HG03280 (cell line): ENCODE data around the gene MATCAP1.
A peak's percentile ranks its signal among the peaks of the same experiment; 100 is the strongest.

ENCODE experiments used
- ATAC-seq: cut with Tn5 transposase; IDR thresholded peaks from one replicate; pipeline ENCODE4 v1.9.1; 2021; ENCODE audit warnings: mild to moderate bottlenecking, moderate library complexity; ENCODE audit not compliant: unreplicated experiment

The MATCAP1 gene

DNA sequence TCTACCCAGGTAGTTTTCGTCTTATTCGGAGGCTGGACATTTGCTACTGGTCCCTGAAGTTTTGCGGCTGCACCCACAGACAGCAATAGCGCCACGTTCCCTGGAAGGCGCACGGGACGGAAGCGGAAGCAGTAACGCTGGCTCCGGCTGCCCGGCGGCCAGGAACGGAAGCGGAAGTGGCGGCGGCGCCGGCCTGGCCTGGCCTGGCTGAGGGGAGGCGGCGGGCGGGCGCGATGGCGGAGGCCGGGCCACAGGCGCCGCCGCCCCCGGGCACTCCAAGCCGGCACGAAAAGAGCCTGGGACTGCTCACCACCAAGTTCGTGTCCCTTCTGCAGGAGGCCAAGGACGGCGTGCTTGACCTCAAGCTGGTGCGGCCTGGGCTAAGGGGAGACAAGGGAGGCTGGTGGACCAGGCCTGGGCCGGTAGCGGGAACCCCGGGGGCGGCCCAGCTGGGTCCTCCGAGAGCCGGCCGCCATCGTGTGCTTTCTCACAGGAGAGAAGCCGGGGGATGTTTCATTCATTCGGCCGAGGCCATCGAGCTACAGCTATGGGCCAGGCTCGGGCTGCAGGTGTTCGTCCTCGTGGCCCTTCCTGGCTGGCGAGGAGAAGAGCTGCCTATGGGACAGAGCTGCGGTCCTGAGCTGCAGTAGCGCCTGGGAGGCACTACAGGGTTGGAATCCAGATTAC, 8.4 kb upstream of the MATCAP1 start, which contains the start of gene E2F4:
Gene E2F4 (plus strand): TSS at position 161 of the 687 bp plus-strand sequence. CDS start 73 bp downstream, at position 234.
- peak; percentile 94 for ATAC-seq

DNA sequence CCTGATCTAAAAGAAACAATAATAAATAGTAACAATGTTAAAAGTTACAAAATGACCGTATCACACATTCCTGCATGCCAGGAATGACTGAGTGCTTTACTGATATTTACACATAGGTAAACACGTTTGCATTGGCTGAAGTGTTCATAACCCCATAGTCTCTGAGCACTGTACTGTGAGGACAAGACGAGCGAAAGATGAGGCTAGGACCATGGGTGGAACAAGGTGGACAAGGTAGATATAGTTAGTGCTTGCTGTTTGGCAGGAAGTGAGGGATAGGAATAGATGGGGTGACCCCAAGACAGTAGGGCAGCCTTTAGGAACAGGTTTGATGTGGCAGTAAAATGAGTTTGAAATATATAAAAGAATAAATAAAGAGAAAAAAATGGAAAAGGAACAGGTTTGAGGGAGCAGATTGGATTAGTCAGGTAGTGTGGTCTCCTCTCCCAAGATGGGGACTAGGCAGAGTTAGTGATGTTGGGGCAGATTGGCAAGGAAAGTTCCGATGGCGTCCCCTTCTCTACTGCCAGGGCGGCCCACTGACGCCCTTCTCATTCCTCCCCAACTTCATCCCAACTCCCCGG, 7.7 kb upstream of the MATCAP1 start:
- ATAC-seq: no peak

DNA sequence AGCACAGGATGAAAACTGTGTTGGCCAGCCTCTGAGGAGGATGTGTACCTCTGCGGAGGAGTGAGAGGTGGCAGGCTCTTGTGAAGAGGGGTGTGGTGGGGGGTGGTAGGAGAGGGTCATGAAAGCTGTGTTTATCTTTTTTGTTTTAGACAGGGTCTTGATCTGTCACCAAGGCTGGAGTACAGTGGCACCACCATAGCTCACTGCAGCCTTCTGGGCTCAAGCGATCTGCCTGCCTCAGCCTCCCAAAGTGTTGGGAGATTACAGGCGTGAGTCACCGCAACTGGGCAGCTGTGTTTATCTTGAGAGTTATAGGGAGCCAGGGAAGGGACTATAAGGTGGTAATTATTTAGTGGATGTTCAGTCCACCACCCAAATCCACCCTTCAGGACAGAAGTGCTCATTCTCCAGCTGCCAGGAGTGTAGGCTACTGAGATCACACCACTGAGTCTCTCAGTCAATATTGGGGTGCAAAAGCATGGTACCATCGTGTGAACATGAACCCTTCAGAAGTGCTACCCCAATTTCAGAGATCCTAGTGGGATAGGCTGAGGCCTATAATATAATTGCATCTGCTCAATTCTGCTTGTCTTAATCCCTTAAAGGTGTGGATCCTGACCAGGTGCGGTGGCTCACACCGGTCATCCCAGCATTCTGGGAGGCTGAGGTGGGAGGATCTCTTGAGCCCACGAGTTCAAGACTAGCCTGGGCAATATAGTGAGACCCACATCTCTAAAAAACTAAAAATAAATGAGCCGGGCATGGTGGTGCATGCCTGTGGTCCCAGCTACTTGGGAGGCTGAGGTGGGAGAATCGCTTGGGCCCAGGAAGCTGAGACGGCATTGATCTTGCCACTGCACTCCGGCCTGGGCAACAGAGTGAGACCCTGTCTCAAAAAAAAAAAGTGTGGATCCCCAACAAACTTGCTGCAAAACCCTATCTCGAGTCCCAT, 7.0 kb upstream of the MATCAP1 start:
- no peak for ATAC-seq

DNA sequence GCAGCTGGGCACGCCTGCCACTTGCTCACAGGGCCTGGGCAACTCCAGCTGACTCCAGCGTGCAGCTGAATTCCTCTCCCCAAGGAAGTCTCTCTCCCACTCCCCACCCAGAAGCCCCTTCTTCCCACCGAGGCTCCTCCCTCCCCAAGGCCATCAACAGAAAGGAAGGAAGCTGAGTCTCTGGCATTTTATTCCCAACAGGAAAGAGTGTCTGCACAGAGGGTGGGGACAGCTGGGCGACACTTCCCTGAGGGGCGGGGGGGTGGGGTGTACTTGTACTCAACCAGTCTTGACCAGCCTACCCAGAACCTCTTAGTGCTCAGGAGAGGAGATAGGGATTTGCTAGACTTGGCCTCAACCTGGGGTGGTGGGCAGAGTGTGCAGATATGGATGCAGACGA, 6.3 kb upstream of the MATCAP1 start, which contains the start of gene EXOC3L1:
Gene EXOC3L1 (minus strand): TSS at position 96 of the 400 bp plus-strand sequence. CDS start 460 bp downstream, outside the sequence.
- ATAC-seq: no peak

DNA sequence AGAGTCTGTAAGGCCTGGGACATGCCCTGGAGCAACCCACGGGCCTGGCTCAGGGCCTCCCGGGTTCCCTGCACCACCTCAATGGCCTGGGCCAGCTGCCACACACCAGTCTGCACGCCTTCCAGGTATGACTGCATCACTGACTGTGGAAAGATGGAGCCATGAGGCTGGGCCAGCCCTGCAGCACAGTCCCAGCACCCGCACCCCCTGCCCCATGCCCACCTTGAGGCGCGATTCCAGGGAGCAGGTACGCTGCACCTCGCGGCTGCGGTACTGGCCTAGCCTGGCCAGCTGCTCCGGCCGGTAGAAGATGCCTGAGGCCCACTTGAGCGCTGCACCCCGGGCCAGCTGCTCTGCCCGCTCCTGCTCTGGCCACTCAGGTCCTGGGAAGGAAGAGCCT, 5.0 kb upstream of the MATCAP1 start:
- ATAC-seq: no peak

DNA sequence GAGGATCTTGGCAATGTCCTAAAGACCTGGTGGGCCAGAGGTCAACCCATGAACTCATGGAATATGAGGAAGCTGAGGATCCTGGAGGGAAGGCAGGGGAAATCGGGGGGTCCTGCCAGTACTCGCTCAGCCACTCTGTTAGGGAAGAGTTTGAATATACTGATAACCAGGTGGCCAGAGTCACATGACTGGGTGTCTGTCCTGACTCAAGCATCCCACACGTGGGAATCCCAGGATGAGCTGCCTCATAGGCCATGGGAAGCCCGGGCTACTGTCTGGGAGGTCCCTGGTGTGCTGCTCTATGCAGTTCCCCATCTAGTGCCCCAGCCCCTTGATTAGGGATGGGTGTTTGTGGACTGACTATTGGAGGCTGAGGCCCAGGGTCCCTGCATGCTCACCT, 4.6 kb upstream of the MATCAP1 start:
- no peak for ATAC-seq

DNA sequence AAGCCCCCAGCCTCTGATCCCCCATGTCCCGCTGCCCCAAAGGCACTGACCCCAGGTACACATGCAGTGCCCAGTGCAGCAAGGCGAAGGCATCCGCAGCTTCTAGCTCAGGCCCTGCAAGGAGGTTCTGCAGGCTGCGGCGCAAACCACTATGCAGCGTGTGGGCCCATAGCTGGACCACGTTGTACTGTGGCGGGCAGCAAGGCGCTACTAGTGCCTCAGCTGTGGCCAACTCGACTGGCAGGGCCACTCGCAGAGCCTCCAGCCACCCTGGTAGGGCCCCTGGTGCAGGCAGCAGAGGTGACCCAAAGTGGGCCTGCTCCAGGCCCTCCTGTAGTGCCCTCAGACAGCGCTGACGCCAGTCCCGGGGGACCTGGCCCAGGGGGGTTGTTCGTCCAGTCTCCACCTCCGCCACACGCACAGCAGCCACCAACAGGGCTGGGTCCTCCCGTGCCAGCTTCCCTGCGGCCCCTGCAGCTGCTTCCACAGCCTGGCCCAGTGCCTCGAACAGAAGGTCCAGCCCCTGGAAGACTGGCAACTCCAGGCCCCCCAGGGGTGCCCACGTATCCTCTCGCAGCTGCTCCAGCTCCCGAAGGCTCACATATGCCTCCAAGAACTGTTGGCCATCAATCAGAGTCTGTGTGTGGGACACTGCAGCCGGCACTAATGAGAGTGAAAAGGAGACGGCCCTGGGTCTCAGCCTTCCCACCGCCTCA, 3.6 kb upstream of the MATCAP1 start:
- ATAC-seq: no peak

DNA sequence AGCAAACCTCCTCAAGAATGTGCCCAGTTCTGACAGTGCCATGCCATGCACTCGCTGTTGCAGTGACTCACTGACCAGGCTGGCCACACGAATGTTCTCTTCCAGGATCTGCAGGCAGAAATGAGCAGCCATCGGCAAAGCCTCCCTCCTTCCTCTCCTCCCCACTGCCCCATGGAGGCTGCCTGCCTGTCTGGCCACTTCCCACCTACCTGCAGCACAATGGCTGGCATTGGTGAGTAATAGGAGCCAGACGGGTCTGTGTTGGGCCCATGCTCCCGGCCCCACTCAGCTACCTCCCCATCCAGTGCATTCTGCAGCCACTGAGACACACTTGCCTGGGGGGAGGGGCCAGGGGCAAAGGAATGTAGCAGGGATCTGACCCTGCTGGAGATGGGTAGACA, 2.8 kb upstream of the MATCAP1 start:
- no peak for ATAC-seq

DNA sequence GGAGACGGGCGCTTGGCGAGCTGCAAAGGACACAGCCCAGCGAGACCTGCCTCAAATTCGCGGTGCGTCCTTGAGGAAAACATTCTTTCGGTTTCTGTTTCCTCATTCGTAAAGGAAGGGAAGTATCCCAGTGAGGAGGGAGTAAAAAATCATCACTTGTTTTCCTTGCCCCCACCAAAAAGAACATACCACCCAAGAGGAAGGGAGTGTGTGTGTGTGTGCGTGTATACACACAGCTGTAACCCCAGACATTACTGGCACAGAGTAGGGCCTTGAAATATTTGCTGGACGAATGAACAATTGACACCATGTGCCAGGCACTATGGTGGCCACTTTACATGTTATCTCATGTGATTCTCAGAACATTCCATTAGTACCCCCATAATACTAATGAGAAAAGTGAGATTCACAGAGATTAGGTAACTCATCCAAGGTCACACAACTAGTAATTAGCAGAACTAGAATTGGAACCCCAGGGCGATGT, 1.9 kb upstream of the MATCAP1 start:
- ATAC-seq: no peak

DNA sequence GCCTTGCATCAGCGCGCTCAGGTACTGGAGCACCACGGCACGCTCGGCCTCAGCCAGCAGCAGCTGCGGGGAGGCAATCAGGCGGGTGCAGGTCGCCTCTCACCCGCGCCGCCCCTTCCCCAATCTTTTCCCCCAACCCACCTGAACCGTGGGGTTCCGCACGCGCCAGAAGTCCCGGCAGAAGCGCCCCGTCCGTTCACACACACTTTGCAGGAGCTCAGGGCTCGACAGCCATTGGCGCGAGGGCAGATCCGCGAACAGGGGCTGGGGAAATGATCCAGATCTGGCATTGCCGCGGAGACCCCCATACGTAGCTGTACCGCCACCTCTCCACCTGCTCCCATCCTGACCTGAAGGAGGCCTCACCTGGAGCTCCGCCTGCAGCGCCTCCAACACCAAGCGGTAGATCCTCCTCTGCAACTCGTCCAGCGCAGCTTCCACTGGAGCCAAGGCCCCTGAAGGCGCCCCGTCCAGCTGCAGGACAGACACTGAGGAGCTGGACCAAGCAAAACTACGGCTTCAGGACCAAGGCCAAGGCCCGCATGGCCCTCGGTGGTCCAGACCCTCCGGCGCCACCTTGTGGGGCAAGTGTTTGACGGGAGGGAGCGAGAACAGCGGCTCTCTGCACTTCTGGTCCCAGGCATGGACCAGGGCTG, 1.4 kb upstream of the MATCAP1 start:
- no peak for ATAC-seq

DNA sequence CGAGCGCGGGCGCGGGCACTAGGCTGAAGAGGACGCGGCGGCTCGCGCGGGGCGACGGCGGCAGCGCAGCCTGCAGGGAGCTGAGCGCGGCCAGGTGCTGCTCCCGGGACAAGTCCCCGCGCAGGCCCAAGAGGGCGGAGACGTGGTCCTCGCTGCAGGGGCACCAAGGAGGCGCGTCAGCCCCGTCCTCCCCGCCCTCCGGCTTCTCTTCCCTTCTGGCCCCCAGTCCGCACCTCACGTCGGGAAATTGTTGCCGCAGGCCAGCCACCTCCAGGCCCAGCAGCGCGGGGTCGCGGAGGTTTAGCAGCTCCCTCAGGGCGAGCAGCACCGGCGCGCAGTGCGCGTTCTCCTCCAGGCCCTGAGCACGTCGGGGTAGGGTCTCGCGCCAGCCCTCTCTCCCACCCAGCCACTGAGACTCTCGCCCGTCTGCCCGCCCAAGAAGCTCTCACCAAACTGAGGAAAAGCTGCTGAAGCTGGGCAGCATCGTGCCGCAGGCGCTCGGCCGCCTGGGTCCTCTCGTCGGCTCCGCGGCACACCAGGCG, 761 bp upstream of the MATCAP1 start:
- peak; percentile 2 for ATAC-seq

DNA sequence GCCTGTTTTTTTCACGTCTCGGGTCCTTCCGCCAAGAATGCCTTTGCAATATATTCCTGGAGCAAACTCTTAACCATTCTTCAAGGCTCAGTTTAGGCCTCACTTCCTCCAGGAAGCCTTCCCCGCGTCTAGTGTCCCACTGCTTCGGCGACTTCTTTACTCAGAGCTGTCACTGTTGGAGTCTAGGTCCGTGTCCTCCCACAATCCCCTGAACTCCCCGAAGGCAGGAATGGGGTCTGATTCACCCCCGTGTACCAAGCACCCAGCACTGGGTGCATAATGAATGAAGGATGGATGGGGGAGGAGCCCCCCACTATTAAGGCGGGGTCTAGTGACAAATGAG, 508 bp downstream of the MATCAP1 start:
- ATAC-seq: no peak

DNA sequence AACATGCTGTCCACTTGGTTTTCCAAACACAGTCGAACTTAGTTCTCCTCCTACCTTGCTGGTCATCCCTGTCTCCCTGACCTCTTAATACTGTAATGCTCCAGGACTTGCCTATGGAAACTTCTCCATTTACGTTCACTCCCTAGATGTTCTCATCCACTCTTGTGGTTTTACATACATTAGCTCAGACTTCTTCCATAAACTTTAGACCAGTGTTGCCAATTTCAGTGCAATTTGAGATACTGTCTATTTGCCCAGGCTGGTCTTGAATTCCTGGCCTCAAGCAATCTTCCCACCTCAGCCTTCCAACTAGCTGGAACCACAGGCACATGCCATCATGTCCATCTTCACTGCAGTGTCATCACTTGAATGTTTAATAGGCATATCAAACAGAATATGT, 1.5 kb downstream of the MATCAP1 start:
- no peak for ATAC-seq

DNA sequence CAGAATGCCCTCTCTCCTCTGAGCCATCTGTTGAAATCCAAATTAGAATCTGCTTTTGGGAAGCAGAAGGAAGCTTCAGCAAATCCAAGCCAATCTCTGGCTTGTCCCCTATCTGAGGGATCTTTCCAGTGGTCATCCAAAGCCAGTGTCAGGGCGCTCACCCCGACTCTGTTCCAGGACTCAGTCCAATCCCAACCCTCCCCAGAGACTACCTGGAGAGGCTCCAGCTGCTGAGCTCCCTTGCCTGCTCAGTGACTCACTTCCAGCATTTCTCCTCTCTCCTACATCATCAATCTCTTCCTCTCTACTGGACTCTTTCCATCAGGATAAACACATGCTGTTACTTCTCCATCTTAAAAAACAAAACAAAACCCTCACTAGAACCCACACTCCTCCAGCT, 2.4 kb downstream of the MATCAP1 start:
- no peak for ATAC-seq

DNA sequence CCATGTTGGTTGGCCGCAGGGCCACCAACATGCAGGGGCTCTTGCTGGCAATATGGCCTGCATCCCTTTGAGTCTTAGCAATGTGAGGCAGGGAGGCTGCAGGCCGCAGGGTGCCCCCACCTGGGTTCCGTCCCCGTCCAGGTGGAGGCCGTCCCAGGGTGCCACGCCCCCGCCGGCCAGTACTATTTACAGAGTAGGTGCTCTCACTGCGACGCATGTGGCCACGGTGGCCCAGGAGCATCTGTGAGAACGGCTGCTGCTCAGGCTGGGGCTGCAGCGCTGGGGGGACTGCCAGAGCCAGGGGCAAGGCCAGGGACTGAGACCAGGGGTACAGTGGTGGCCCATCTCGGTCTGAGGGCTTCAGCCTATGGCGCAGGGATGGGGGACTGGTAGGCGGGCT, 3.6 kb downstream of the MATCAP1 start:
- no peak for ATAC-seq

DNA sequence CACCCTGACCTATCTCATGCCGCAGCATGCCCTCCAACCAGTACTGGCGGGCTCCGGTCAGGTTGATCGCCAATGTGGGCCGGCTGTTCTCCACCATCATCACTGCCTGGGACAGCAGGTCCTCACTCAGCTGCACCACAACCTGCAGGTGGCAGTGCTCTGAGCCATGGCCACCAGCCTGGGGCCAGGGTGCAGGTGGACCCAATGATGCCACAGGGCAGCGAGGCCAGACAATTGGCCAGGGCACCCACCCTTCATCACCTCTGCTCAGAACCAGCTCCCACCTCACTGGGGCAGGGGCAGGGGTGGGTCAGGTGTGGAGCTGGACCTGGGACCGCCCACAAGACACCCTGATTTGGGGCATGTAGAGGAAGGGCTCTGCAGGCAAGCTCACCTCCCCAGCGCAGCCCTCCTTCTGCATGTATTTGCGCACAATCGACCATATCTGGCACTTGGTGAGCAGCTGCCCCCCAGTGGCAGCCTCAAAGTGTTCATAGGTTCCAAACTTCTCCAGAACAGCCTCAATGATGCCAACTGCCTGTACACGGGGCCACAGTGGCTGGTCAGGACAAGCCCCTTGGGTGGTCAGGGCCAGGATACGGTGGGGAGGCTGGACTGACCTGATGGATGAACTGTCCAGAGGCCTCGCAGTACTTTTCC, 4.2 kb downstream of the MATCAP1 start:
- ATAC-seq: no peak

DNA sequence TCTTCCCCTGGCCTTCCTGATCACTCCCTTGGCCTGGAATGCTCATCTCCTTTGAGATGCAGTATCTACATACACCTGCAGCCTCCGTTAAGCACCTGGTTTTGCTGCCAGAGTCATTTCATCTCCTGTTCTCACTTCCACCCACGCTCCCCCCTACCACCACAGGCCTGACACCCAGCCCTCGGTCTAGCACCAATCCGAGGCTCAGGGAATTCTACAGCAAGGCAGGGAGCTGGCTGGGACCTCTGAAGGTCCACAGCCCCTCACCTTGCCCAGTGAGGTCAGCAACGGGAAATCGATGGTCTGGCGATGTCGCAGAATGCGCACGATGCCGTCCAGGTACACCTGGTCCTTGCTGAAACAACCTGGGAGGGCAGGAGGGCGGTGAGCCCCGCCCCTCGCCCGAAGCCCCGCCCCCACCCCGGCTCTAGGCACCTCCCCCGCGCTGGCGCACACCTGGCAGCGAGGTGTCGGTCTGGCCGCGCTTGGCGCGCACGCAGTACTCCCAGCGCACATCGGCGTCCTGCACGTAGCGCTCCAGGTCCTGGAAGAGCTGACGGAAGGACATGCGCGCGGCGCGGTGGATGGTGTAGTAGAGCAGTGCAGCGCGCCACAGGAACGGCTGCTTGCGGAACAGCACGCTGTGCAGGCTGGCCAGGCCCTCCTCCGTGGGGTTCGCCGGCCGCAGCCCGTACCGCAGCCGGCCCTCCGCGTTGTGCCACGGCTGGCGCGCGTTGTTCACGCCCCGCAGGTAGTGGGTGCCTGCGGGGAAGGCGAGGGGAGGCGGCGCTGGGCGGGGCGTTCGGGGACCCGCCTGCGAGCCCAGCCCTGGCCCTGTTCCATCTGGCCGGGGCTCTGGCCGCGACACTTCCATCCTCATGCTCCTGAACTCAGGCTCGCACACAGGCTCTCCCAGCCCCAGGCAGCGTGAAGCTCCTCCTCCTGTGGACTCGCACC, 5.7 kb downstream of the MATCAP1 start:
- no peak for ATAC-seq

DNA sequence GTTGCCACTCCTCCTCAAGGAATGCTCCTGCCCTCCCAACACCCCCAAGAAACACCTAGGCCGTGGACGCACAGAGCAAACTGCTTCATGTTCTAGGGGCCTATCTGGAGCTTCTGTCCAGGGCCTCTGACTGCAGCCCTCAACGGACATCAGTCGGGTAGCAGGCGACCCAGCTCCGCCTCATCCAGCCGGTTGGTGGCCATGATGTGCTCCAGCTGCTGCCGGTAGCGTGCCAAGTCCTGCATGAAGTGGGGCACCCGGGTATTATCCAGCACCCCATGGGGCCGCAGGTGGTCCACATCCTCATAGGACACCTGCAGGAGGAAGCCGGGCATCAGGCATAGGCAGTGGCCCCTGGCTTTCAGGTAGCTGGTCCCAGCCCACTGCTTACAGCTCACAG, 7.1 kb downstream of the MATCAP1 start:
- no peak for ATAC-seq
